Measurements from ENCODE around the gene LAMA4. TPM values are rescaled to one million over a fixed set of nuclear protein-coding genes. Genes with fewer than 3 reads are reported as not detected.

Gene LAMA4
- total RNA-seq, 1 experiment from 2014 or later: 9.4 TPM

DNA sequence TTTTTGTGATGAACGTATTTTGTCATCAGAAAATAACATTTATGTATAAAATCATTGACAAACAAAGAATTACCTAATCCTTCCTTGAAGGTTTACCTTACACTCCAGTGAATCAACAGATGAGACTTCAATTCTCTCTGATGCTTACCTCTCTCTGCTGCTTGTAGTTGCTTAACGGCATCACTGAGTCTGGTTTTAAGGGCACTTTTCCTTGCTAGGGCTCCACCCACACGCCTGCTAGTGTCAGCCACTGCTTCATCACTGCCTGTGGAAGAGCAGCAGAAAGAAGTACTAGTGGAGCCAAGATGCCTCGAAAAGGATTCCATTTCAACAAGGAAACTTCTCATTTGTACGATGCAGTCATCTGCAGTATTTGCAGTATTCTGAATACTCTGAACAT, 104.0 kb downstream of the LAMA4 start:
- intact Hi-C loops (cut with micrococcal nuclease): no loop called here
- H3F3A ChIP-seq (ENCODE audit: low read length, unreplicated experiment): no peaks in the 10 kb centered on the region
- no peaks in the 10 kb centered on the region for H3K9me3 ChIP-seq (ENCODE audit: low read length)
- no peaks in the 10 kb centered on the region for H3K36me3 ChIP-seq (ENCODE audit: low read depth, low read length)
- CTCF ChIA-PET: no interaction called here
- no peak overlapping the region for H3K27ac ChIP-seq (ENCODE audit: low read length)
- TF ChIP-seq, protein P1, sequence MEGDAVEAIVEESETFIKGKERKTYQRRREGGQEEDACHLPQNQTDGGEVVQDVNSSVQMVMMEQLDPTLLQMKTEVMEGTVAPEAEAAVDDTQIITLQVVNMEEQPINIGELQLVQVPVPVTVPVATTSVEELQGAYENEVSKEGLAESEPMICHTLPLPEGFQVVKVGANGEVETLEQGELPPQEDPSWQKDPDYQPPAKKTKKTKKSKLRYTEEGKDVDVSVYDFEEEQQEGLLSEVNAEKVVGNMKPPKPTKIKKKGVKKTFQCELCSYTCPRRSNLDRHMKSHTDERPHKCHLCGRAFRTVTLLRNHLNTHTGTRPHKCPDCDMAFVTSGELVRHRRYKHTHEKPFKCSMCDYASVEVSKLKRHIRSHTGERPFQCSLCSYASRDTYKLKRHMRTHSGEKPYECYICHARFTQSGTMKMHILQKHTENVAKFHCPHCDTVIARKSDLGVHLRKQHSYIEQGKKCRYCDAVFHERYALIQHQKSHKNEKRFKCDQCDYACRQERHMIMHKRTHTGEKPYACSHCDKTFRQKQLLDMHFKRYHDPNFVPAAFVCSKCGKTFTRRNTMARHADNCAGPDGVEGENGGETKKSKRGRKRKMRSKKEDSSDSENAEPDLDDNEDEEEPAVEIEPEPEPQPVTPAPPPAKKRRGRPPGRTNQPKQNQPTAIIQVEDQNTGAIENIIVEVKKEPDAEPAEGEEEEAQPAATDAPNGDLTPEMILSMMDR (conservative IDR thresholded peaks at IDR 0.05; ENCODE audit: low read depth, low read length): no peak
- TF ChIP-seq EZH2 (IDR thresholded peaks at IDR 0.05; ENCODE audit: low read length, unreplicated experiment) (no peak), EZH2phosphoT487 (IDR thresholded peaks at IDR 0.05; ENCODE audit: borderline replicate concordance, low read length) (no peak)
- H2AFZ ChIP-seq (ENCODE audit: low read length): no peak overlapping the region
- POLR2A ChIA-PET (ENCODE audit: unreplicated experiment): no interaction called here
- H3K4me2 ChIP-seq (ENCODE audit: low read length): no peak overlapping the region
- H3K79me2 ChIP-seq (ENCODE audit: low read length): no peaks in the 10 kb centered on the region
- no peaks in the 10 kb centered on the region for H3K9me2 ChIP-seq (replicated peaks; ENCODE audit: low read length)
- ATAC-seq (no peak), DNase-seq (no peak)
- no TSS peak for BruUV-seq (replicated peaks)
- H3K9ac ChIP-seq (ENCODE audit: low read length): no peak overlapping the region
- H3K4me1 ChIP-seq (ENCODE audit: insufficient read depth, low read length): no peaks in the 10 kb centered on the region; the same call in 1 of the 2 replicates
- no peaks in the 10 kb centered on the region for H4K20me1 ChIP-seq (ENCODE audit: low read length)
- no peak overlapping the region for H3K4me3 ChIP-seq (ENCODE audit: low read length)
- H3K27me3 ChIP-seq (ENCODE audit: low read length): no peaks in the 10 kb centered on the region

DNA sequence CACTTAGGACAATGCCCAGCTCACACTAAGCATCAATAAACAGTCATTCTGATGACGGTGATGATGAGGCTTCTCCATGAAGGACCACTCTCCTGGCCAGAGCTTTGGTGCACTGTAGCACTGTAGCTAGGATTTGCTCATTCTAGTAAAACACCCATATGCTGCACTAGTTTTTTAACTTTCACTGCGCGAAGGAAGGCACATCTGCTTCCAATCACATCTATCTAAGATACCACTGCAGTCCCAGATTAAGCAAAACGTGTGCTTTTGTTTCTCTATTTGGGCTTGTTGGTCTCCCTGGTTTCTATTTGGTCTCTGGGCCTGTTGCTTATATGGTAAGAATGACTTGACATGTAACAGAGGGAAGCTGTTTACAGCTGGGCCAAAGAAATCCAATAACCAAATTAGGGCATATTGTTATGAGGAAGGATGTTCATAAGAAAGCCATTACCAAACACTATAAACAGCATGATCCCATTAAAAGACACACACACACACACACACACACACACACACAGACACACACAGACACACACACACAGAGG, 104.6 kb downstream of the LAMA4 start:
- no TSS peak for BruUV-seq (replicated peaks)
- intact Hi-C loops (cut with micrococcal nuclease): no loop called here
- POLR2A ChIA-PET (ENCODE audit: unreplicated experiment): no interaction called here

DNA sequence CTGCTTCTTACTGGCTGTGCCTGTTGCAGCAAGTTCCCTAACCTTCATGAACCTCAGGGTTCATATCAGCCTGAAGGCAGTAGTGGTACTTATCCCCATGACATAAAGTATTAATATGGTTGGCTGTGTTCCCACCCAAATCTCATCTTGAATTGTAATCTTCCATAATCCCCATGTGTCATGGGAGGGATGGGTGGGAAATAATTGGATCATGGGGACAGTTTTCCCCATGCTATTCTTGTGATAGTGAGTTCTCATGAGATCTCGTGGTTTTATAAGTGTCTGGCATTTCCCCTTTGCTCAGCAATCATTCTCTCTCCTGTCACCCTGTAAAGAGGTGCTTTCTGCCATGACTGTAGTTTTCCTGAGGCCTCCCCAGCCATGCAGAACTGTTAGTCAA, 105.1 kb downstream of the LAMA4 start:
- TF ChIP-seq EZH2phosphoT487 (IDR thresholded peaks at IDR 0.05; ENCODE audit: borderline replicate concordance, low read length) (no peak), EZH2 (IDR thresholded peaks at IDR 0.05; ENCODE audit: low read length, unreplicated experiment) (no peak)
- TF ChIP-seq, protein P1 (conservative IDR thresholded peaks at IDR 0.05; ENCODE audit: low read depth, low read length): no peak

More for the DNA sequence above, 104.6 kb downstream of the LAMA4 start:
- Histone ChIP-seq H2AFZ (ENCODE audit: low read length) (no peak overlapping the region), H4K20me1 (ENCODE audit: low read length) (no peaks in the 10 kb centered on the region), H3K4me2 (ENCODE audit: low read length) (no peak overlapping the region), H3F3A (ENCODE audit: low read length, unreplicated experiment) (no peaks in the 10 kb centered on the region), H3K36me3 (ENCODE audit: low read depth, low read length) (no peaks in the 10 kb centered on the region), H3K27ac (ENCODE audit: low read length) (no peak overlapping the region), H3K79me2 (ENCODE audit: low read length) (no peaks in the 10 kb centered on the region), H3K9me2 (replicated peaks; ENCODE audit: low read length) (no peaks in the 10 kb centered on the region), H3K4me1 (ENCODE audit: insufficient read depth, low read length) (no peaks in the 10 kb centered on the region; the same call in 1 of the 2 replicates), H3K9ac (ENCODE audit: low read length) (no peak overlapping the region), H3K27me3 (ENCODE audit: low read length) (no peaks in the 10 kb centered on the region), H3K4me3 (ENCODE audit: low read length) (no peak overlapping the region), H3K9me3 (ENCODE audit: low read length) (no peaks in the 10 kb centered on the region)
- ATAC-seq (no peak), DNase-seq (no peak)
- no peak for TF ChIP-seq EZH2 (IDR thresholded peaks at IDR 0.05; ENCODE audit: low read length, unreplicated experiment)
- no peak for TF ChIP-seq EZH2phosphoT487 (IDR thresholded peaks at IDR 0.05; ENCODE audit: borderline replicate concordance, low read length)
- TF ChIP-seq, protein P1 (conservative IDR thresholded peaks at IDR 0.05; ENCODE audit: low read depth, low read length): no peak
- CTCF ChIA-PET: no interaction called here

More for the DNA sequence above, 105.1 kb downstream of the LAMA4 start:
- H3F3A ChIP-seq (ENCODE audit: low read length, unreplicated experiment): no peaks in the 10 kb centered on the region
- POLR2A ChIA-PET (ENCODE audit: unreplicated experiment): no interaction called here
- no TSS peak for BruUV-seq (replicated peaks)
- no peak overlapping the region for H3K4me3 ChIP-seq (ENCODE audit: low read length)
- H3K4me1 ChIP-seq (ENCODE audit: insufficient read depth, low read length): no peaks in the 10 kb centered on the region; the same call in 1 of the 2 replicates
- H3K27me3 ChIP-seq (ENCODE audit: low read length): no peaks in the 10 kb centered on the region
- no peak overlapping the region for H2AFZ ChIP-seq (ENCODE audit: low read length)
- H4K20me1 ChIP-seq (ENCODE audit: low read length): no peaks in the 10 kb centered on the region
- ATAC-seq: no peak
- H3K9ac ChIP-seq (ENCODE audit: low read length): no peak overlapping the region
- no peak for DNase-seq
- H3K27ac ChIP-seq (ENCODE audit: low read length): no peak overlapping the region
- H3K4me2 ChIP-seq (ENCODE audit: low read length): no peak overlapping the region
- H3K9me3 ChIP-seq (ENCODE audit: low read length): no peaks in the 10 kb centered on the region
- intact Hi-C loops (cut with micrococcal nuclease): no loop called here
- H3K79me2 ChIP-seq (ENCODE audit: low read length): no peaks in the 10 kb centered on the region
- H3K9me2 ChIP-seq (replicated peaks; ENCODE audit: low read length): no peaks in the 10 kb centered on the region
- CTCF ChIA-PET: no interaction called here
- H3K36me3 ChIP-seq (ENCODE audit: low read depth, low read length): no peaks in the 10 kb centered on the region
